Stimulated activated CD8-positive, alpha-beta memory T cell treated with anti-CD3 and anti-CD28 coated beads, Interleukin-12 subunit alpha, Interleukin-12 subunit beta, amount 100 ng/mL, for 1 hour (primary cell): ENCODE results near the gene ARHGAP25.

ENCODE experiments used
- DNase-seq: peaks from one replicate; pipeline ENCODE4 v3.0.0-alpha.2; 2020; ENCODE audit warnings: low read depth

The ARHGAP25 gene, protein sequence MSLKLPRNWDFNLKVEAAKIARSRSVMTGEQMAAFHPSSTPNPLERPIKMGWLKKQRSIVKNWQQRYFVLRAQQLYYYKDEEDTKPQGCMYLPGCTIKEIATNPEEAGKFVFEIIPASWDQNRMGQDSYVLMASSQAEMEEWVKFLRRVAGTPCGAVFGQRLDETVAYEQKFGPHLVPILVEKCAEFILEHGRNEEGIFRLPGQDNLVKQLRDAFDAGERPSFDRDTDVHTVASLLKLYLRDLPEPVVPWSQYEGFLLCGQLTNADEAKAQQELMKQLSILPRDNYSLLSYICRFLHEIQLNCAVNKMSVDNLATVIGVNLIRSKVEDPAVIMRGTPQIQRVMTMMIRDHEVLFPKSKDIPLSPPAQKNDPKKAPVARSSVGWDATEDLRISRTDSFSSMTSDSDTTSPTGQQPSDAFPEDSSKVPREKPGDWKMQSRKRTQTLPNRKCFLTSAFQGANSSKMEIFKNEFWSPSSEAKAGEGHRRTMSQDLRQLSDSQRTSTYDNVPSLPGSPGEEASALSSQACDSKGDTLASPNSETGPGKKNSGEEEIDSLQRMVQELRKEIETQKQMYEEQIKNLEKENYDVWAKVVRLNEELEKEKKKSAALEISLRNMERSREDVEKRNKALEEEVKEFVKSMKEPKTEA

GRCh38 chr2:68734688-68735525, at the start of gene ARHGAP25:
Gene ARHGAP25, plus strand, starts transcription at chr2:68734811. Its CDS starts 389 bp downstream, at chr2:68735200.
- DNase-seq = no peak

DNA sequence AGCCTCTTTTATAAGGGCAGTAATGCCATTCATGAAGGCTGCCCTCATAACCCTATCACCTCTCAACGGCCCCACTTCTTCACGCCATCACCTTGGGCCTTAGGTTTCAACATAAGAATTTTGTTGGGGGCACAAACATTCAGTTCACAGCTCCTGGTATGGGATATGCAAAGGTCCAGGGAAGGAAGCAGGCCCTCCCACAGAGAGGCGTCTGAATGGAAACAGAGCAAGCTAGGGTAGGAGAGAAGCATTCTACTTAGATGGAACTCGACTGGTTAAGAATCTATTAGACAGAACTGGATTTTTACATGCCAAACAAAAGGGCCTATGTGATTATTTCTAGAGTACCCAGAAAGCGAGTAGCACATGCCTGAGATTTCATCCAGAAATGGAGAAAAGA, 48.4 kb upstream of the ARHGAP25 start:
- DNase-seq = no peak

DNA sequence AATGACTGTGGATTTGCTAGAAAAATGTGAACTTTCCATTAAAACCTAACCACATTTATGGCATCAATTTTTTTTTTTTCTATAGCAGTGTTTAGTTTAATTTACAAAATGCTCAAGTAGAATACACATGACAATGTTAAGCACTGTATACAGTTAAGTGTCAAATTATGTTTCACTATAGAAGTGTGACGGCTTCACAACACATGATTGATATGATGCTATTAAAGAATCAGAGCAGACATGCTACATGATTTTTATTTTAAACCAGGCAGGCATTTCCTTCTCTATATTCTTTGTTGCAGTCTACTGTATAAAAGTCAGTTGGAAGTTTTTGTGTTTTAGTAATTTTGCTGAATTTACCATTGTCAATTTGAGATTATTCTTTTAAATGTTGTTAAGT, 47.6 kb upstream of the ARHGAP25 start:
- no peak for DNase-seq

DNA sequence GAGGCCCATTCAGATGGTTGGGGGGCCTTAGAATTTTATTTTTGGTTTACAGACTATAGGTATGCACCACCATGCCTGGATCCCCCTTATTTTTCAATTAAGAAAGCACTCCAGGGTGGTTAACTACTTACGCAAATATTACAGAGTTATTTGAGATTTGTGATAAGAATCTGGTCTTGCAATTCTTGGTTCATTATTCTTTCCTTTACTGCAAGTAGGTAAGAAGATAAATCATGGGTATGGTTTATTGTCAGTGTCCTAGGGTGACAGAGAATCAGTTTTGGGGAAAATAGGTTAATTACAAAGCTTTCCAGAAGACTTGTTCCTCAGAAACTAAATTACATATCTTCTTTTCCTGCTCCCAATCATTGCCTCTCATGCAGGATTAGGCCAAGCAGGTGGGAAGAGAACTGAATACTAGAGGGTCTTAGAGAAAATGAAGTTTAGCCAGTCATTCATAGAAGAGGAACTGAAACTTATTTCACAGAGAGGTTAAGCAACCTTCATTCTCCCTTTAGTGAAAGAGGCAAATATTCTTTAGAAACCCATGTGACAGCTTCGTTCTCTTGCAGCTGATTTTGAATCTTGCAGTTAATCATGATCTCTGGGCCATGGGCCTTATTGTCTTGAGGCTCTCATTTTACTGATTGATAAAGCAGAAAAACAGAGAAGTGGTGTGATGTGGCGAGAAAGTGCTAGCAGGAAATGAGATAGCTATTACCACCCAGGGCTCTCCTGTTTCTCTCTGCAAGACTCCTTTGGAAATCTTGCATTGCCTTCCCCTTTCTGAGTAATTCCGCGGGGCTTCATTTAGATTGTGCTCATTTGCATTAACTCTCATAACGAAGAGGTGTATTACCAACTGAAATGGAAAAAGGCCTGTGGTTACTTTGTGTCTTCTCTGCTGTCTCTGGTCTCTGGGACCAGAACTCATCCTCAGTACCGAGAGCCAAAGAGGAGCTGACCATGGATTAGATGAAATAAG, 44.8 kb upstream of the ARHGAP25 start:
- no peak for DNase-seq

GRCh38 chr2:68690851-68691250, 43.8 kb upstream of the ARHGAP25 start:
- no peak for DNase-seq

- DNase-seq = no peak
These were observed 42.1 kb upstream of the ARHGAP25 start for GRCh38 chr2:68692511-68692910.

DNA sequence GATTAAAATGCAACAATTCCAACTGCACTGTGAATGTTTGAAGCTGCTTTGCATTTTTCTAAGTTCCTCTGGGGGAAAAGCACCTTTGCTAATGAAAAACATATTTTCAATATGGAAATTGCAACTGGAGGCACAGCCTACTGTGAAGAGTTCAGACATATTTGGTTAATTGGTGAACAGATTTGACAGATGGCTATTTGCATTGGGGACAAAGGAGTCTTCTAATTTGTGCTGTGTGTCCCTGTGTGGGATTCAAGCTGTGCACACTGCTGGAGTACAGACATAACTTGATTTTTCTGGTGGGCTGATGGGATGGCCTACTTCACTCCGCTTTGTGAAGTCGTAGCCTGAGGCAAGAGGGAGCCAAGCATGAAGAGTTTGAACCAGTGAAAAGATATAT, 40.7 kb upstream of the ARHGAP25 start:
- DNase-seq = no peak

DNA sequence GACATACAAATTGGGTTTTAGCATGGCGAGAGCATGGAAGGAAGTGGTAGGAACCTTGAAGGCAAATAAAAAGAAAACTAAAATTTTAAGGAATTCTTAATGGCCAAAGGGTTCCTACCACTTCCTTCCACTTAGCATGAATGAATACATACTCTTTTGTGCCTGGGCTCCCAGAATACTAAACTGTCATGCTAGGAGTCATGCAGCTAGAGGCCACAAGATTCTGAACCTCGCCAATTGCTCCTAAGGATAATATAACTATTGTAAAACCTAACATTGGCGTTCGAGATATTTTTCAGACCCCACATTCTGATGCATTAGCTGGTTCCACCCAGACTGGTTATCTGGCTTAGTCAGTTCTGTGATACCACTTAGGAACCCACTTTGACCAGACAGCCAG, 38.6 kb upstream of the ARHGAP25 start:
- no peak for DNase-seq

- no peak for DNase-seq
These were observed 38.1 kb upstream of the ARHGAP25 start for GRCh38 chr2:68696554-68696953.

- DNase-seq = no peak
These were observed 35.8 kb upstream of the ARHGAP25 start for GRCh38 chr2:68698567-68699377.

- no peak for DNase-seq
These were observed 34.1 kb upstream of the ARHGAP25 start for GRCh38 chr2:68700560-68700959.

GRCh38 chr2:68706637-68707036, 28.0 kb upstream of the ARHGAP25 start:
- DNase-seq = no peak

- no peak for DNase-seq
These were observed 26.0 kb upstream of the ARHGAP25 start for GRCh38 chr2:68708629-68709028.

DNA sequence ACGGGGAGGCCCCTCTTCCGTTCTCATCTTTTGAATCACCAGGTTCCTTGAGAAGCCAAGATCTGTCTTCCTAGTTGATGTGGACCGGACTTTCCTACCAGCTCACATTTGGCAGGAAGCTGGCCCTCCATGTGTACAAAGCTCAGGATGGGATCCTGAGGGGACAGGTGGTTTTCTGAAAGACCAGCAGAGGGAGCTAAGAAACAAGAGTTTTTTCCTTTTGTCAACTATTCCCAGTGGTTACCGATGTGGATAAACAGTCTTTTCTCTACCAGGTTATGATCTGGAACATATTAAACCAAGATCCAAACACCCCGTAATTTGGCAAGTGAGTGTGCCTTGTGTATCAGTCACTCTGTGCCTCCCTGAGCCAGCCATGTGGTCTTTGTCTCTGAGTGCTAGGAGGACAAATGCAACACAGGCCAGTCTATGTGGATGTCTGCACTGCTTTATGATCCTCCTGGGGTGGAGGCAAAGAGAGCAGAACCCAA, 25.1 kb upstream of the ARHGAP25 start:
- no peak for DNase-seq

DNA sequence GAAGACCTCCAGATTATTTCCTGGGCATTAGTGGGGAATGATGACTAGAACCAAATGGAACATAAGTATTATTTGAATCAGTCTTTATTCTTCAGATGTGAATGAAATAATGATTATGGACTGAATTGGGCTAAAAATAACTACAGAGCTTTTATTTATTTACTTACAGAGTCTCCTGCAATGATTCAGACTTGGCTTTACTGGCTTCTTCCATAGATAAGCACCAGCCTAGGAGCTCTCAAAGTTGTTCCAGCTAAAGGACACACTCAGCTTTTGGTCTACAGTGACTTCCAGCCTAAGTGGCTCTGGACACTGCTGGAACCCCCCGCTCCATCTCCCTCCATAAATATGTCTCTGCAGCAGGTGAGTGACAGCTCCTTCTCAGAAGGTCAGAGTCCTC, 24.3 kb upstream of the ARHGAP25 start:
- no peak for DNase-seq

DNA sequence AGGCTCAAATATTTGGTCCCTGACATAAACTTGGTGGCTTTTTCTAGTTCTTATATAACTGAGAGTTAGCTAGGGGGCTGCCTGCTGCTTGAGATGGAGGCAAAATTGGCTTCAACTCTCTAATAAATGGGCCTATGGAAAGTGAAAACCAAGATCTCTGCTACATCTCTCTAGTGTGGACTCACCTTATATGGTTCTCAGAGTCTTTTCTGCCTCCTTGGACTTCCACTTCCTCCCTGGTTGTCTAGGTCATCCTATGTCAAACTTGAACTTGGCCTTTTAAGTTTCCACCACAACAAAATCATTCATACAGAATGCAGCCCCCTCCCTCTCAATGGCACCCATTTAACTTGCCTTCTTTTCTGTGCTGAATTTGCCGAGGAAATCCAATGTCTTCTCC, 23.9 kb upstream of the ARHGAP25 start:
- no peak for DNase-seq

DNA sequence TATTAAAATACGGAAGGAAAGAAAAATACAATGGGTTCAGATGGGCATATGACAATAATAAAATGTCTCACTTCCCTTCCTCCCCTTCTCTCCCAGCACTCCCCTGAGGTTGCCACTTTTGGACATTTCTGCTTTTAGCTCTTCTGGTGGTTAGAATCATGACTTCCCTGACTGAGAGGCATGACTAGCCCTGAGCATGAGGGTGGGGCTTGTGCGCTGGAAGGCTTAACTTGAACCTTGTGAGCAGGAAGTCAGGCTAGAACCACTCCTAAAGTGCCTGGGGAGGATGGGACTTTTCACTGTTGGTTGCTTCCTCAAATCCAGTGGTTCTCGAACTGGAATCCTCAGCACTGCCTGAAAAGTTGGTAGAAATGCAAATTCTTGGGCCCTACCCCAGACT, 19.7 kb upstream of the ARHGAP25 start:
- DNase-seq = no peak

- no peak for DNase-seq
These were observed 19.1 kb upstream of the ARHGAP25 start for GRCh38 chr2:68715353-68716041.

- DNase-seq = no peak
These were observed 17.9 kb upstream of the ARHGAP25 start for GRCh38 chr2:68716604-68717304.
